ENCODE results near the gene ARHGAP20.
A peak's percentile ranks its signal among the peaks of the same experiment; 100 is the strongest.

The ARHGAP20 gene

DNA sequence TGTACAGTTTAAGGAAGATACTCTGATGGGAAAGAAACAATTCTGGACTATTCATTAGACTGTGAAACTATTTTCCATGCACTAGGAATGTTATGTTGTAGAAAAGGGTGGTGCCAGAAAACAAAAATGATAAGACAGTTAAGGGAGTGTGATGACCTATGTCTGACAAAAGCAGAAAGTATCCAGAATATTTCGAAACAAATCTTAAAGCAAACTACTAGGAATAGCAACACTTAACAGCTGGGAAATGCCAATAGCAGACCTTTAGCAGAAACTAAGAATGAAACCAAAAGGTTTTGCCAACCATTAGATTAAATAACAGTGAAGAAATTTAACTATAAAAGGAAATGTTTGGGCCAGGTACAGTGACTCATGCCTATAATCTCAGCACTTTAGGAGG, 3.3 kb upstream of the ARHGAP20 start:
- Histone ChIP-seq H3K9me3 (replicated peaks; ENCODE audit: insufficient read depth, low read length) (no peaks in the 10 kb centered on the region), H3K4me2 (ENCODE audit: low read depth, low read length) (no peak overlapping the region), H3K36me3 (replicated peaks; ENCODE audit: insufficient read depth, low read length) (no peaks in the 10 kb centered on the region), H3K4me1 (ENCODE audit: low read length) (no peaks in the 10 kb centered on the region; the same call in 1 of the 2 replicates), H3K27ac (ENCODE audit: low read length) (no peak overlapping the region), H3K9me2 (replicated peaks; ENCODE audit: insufficient read depth, low read length) (no peaks in the 10 kb centered on the region), H2AFZ (ENCODE audit: low read length) (no peak overlapping the region), H3K9ac (ENCODE audit: low read length) (no peak overlapping the region), H3K79me2 (ENCODE audit: low read length) (no peaks in the 10 kb centered on the region), H3K4me3 (ENCODE audit: low read length) (no peak overlapping the region), H4K20me1 (ENCODE audit: insufficient read depth, low read length) (no peaks in the 10 kb centered on the region), H3F3A (ENCODE audit: insufficient read depth, low read length) (no peaks in the 10 kb centered on the region), H3K27me3 (replicated peaks; ENCODE audit: insufficient read depth, low read length) (no peaks in the 10 kb centered on the region)
- no peak for DNase-seq
- TF ChIP-seq, protein P1, sequence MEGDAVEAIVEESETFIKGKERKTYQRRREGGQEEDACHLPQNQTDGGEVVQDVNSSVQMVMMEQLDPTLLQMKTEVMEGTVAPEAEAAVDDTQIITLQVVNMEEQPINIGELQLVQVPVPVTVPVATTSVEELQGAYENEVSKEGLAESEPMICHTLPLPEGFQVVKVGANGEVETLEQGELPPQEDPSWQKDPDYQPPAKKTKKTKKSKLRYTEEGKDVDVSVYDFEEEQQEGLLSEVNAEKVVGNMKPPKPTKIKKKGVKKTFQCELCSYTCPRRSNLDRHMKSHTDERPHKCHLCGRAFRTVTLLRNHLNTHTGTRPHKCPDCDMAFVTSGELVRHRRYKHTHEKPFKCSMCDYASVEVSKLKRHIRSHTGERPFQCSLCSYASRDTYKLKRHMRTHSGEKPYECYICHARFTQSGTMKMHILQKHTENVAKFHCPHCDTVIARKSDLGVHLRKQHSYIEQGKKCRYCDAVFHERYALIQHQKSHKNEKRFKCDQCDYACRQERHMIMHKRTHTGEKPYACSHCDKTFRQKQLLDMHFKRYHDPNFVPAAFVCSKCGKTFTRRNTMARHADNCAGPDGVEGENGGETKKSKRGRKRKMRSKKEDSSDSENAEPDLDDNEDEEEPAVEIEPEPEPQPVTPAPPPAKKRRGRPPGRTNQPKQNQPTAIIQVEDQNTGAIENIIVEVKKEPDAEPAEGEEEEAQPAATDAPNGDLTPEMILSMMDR (IDR thresholded peaks at IDR 0.05; ENCODE audit: low read length) = no peak
- no peak for TF ChIP-seq EZH2phosphoT487 (IDR thresholded peaks at IDR 0.05; ENCODE audit: low read length)
- TF ChIP-seq EZH2 (optimal IDR thresholded peaks at IDR 0.05; ENCODE audit: low read depth, low read length) = no peak

DNA sequence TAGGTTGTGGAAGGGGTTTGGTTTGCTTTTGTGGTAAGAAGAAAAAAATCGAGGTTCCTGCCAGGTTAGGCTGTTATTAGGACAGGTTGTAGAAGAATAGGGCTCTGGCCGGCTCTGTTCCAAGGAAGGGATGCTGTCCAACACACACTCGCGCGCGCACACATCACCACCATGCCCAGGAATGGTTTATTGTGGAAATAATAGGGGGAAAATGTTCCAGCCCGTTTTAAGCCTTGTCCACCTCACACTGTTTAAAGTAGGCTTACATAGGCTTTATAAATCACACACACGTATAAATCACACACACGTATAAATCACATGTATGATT, 1.2 kb upstream of the ARHGAP20 start:
- no peaks in the 10 kb centered on the region for H4K20me1 ChIP-seq (ENCODE audit: insufficient read depth, low read length)
- no peaks in the 10 kb centered on the region for H3K79me2 ChIP-seq (ENCODE audit: low read length)
- no peak overlapping the region for H3K27ac ChIP-seq (ENCODE audit: low read length)
- no peaks in the 10 kb centered on the region for H3K9me3 ChIP-seq (replicated peaks; ENCODE audit: insufficient read depth, low read length)
- DNase-seq = no peak
- no peaks in the 10 kb centered on the region for H3K36me3 ChIP-seq (replicated peaks; ENCODE audit: insufficient read depth, low read length)
- TF ChIP-seq EZH2 (optimal IDR thresholded peaks at IDR 0.05; ENCODE audit: low read depth, low read length) (no peak), EZH2phosphoT487 (IDR thresholded peaks at IDR 0.05; ENCODE audit: low read length) (no peak)
- TF ChIP-seq, protein P1 (IDR thresholded peaks at IDR 0.05; ENCODE audit: low read length) = no peak
- H3K4me2 ChIP-seq (ENCODE audit: low read depth, low read length) = peak overlapping the region; percentile 99; the same call in 1 of the 2 replicates
- H3K9me2 ChIP-seq (replicated peaks; ENCODE audit: insufficient read depth, low read length) = no peaks in the 10 kb centered on the region
- no peak overlapping the region for H3K4me3 ChIP-seq (ENCODE audit: low read length)
- no peaks in the 10 kb centered on the region for H3F3A ChIP-seq (ENCODE audit: insufficient read depth, low read length)
- H3K9ac ChIP-seq (ENCODE audit: low read length) = no peak overlapping the region
- no peak overlapping the region for H2AFZ ChIP-seq (ENCODE audit: low read length)
- H3K27me3 ChIP-seq (replicated peaks; ENCODE audit: insufficient read depth, low read length) = no peaks in the 10 kb centered on the region
- no peaks in the 10 kb centered on the region; the same call in 1 of the 2 replicates for H3K4me1 ChIP-seq (ENCODE audit: low read length)

DNA sequence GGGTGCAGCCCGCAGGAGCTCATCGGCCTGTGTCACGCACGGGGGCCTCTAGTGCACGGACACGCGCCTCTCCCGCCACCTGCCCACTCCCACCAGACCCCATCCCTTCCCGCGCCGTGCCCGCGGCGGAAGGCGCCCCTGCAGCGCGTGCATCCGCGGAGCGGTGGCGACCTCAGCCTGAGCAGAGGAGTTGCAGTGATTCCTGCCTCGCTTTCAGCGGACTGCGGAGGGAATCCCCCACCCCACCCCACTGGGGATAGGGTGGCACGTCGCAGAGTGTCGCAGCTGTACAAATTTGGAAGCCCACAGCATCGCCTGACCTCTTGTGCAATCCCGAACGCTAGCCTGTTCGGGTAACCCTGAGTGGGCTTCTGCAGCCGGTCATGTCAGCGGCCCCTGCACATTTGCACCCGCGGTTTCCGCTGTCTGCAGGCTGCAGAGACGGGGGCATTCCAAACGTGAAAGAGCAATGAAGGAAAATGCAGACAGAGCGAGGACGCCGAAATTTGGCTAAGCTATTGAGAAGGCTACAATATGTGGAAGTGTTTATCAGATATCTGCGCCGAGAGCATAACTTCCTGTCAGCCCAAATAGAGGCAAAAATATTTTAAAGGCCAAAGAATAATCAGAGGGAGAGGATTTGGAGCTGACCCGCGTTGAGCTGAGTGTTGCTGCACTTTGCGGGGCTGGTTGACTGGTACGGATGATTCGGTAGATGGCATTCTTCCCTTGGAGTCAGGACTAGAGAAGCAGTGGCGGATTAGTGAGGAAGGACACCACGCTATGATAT, 617 bp upstream of the ARHGAP20 start:
- Histone ChIP-seq H3K9me2 (replicated peaks; ENCODE audit: insufficient read depth, low read length) (no peaks in the 10 kb centered on the region), H3K27me3 (replicated peaks; ENCODE audit: insufficient read depth, low read length) (no peaks in the 10 kb centered on the region), H3K36me3 (replicated peaks; ENCODE audit: insufficient read depth, low read length) (no peaks in the 10 kb centered on the region), H3K4me3 (ENCODE audit: low read length) (peak overlapping the region; percentile 83), H3F3A (ENCODE audit: insufficient read depth, low read length) (no peaks in the 10 kb centered on the region), H3K9ac (ENCODE audit: low read length) (peak overlapping the region; percentile 46; the same call in 1 of the 2 replicates), H2AFZ (ENCODE audit: low read length) (peak overlapping the region; percentile 99), H3K4me1 (ENCODE audit: low read length) (no peaks in the 10 kb centered on the region; the same call in 1 of the 2 replicates), H3K79me2 (ENCODE audit: low read length) (no peaks in the 10 kb centered on the region), H3K9me3 (replicated peaks; ENCODE audit: insufficient read depth, low read length) (no peaks in the 10 kb centered on the region), H4K20me1 (ENCODE audit: insufficient read depth, low read length) (no peaks in the 10 kb centered on the region), H3K4me2 (ENCODE audit: low read depth, low read length) (peak overlapping the region; percentile 99), H3K27ac (ENCODE audit: low read length) (no peak overlapping the region)
- TF ChIP-seq EZH2phosphoT487 (IDR thresholded peaks at IDR 0.05; ENCODE audit: low read length) = no peak
- TF ChIP-seq, protein P1 (IDR thresholded peaks at IDR 0.05; ENCODE audit: low read length) = peak; percentile 6; the same call in 1 of the 2 replicates
- DNase-seq = no peak
